Panc1 (cell line): ENCODE measurements around the gene POLR1G. TPM values are rescaled to one million over a fixed set of nuclear protein-coding genes. Genes with fewer than 3 reads are reported as not detected.
"Not testable (repeated sequence)": the region's sequence is repeated elsewhere in the genome, so short reads cannot be mapped to it uniquely, and the experiment has no call there.

ENCODE experiments used
- ATAC-seq: fragments of 200-7000 bp; cut with Tn5 transposase; 2 replicates; pipeline ENCODE4 v1.9.1; 2020; ENCODE audit warnings: mild to moderate bottlenecking, moderate library complexity
- BruUV-seq: library from RNA; stranded (reverse); fragments of 400-500 nt; replicated peaks from 2 replicates; lab custom pipeline; 2021; lab: Mats Ljungman, UMichigan
- CTCF ChIA-PET: fragments of 300-600 bp; sonication (Branson Sonifier 250); formaldehyde crosslinking; loops from one replicate; lab custom pipeline; 2022; ENCODE audit warnings: antibody characterized with exemption; lab: Charles Lee
- POLR2A ChIA-PET: fragments of 300-600 bp; sonication (Branson Sonifier 250); formaldehyde crosslinking; loops from one replicate; lab custom pipeline; 2022; ENCODE audit warnings: antibody characterized with exemption; lab: Charles Lee
- DNase-seq: peaks from one replicate; pipeline ENCODE4 v3.0.0-alpha.2; 2010; ENCODE audit warnings: low read depth, low spot score
- H3K27ac ChIP-seq: 2 replicates; pipeline ENCODE4 v1.5.1; 2011; ENCODE audit warnings: mild to moderate bottlenecking, low read length, inconsistent platforms
- H3K27me3 ChIP-seq: fragments of 200-500 bp; sonication (Bioruptor generic); 2 replicates; pipeline ENCODE4 v1.6.0; 2014; ENCODE audit warnings: low read length, inconsistent platforms; ENCODE audit not compliant: control insufficient read depth, insufficient read depth
- H3K36me3 ChIP-seq: fragments of 200-500 bp; sonication (Bioruptor generic); 2 replicates; pipeline ENCODE4 v1.5.1; 2014; ENCODE audit warnings: inconsistent platforms, mild to moderate bottlenecking, low read length, moderate library complexity; ENCODE audit not compliant: control insufficient read depth, insufficient read depth
- H3K4me1 ChIP-seq: 2 replicates; pipeline ENCODE4 v1.5.1; 2011; ENCODE audit warnings: inconsistent platforms, mild to moderate bottlenecking, low read length, moderate library complexity; ENCODE audit not compliant: control insufficient read depth, insufficient read depth
- H3K4me3 ChIP-seq, 2 experiments: 2 replicates each; pipeline ENCODE4 v1.5.1; 2011 to 2012; ENCODE audit warnings: low read depth in 2 of 2, low read length in 2 of 2, mild to moderate bottlenecking in 2 of 2, inconsistent platforms in 1 of 2, moderate library complexity in 1 of 2
- H3K9me3 ChIP-seq: fragments of 200-500 bp; sonication (Bioruptor generic); 2 replicates; pipeline ENCODE4 v1.5.1; 2014; ENCODE audit warnings: low read depth, mild to moderate bottlenecking, inconsistent platforms, low read length, moderate library complexity; ENCODE audit not compliant: control insufficient read depth, insufficient read depth
- CTCF ChIP-seq: fragments of 450-650 bp; IDR thresholded peaks from 2 replicates; pipeline ENCODE4 v1.5.1; 2017; ENCODE audit warnings: mild to moderate bottlenecking
- REST ChIP-seq, 2 experiments: IDR thresholded peaks; 2 replicates each; pipeline ENCODE4 v1.6.1; 2011 to 2012; ENCODE audit warnings: low read depth in 2 of 2, control low read depth in 1 of 2, low read length in 1 of 2, mild to moderate bottlenecking in 1 of 2, moderate library complexity in 1 of 2; ENCODE audit not compliant: insufficient read depth in 1 of 2
- SIN3A ChIP-seq: IDR thresholded peaks from 2 replicates; pipeline ENCODE4 v1.6.1; 2012; ENCODE audit warnings: low read depth, mild to moderate bottlenecking, low read length, moderate library complexity, borderline replicate concordance; ENCODE audit not compliant: insufficient read depth
- TCF7L2 ChIP-seq: IDR thresholded peaks from 2 replicates; pipeline ENCODE4 v1.6.1; 2011; ENCODE audit warnings: mild to moderate bottlenecking, low read depth, low read length, inconsistent platforms
- in situ Hi-C: cut with HindIII; loops from 2 replicates; pipeline ENCODE4 v1.10.0; 2016; ENCODE audit warnings: low sequenced_read_pairs, low pct_unique_long_range_greater_than_20kb
- intact Hi-C: fragments of 100-400 bp; cut with micrococcal nuclease; formaldehyde crosslinking; loops from one replicate; pipeline ENCODE4 v1.10.0; 2022; ENCODE audit not compliant: unreplicated experiment
- total RNA-seq: library from RNA; stranded (reverse); gene quantifications from one replicate; pipeline ENCODE4 v1.2.1, GENCODE V29; 2021; ENCODE audit not compliant: unreplicated experiment

Gene POLR1G
- total RNA-seq, 1 experiment from 2014 or later: 27.8 TPM

GRCh38 chr19:45431008-45431407, 24.6 kb downstream of the POLR1G start:
- in situ Hi-C loops, intact Hi-C loops, CTCF ChIA-PET: not testable (repeated sequence)

GRCh38 chr19:45432543-45432942, 26.1 kb downstream of the POLR1G start:
- H3K36me3 ChIP-seq, in situ Hi-C loops, H3K4me1 ChIP-seq, BruUV-seq, DNase-seq, ATAC-seq, H3K27ac ChIP-seq, H3K27me3 ChIP-seq, POLR2A ChIA-PET, intact Hi-C loops, CTCF ChIA-PET, H3K4me3 ChIP-seq, H3K9me3 ChIP-seq: not testable (repeated sequence)

More at GRCh38 chr19:45431008-45431407, 24.6 kb downstream of the POLR1G start:
- not testable (repeated sequence) for BruUV-seq, ATAC-seq, H3K27me3 ChIP-seq, H3K9me3 ChIP-seq, DNase-seq, H3K4me3 ChIP-seq, H3K27ac ChIP-seq, H3K4me1 ChIP-seq, H3K36me3 ChIP-seq
- POLR2A ChIA-PET: interaction anchor here (0.5 to 0.7 kb wide), 2 partner anchors 45 to 171 kb away, joined by 3 to 5 read pairs; no protein-coding TSS in a partner anchor

- no peak overlapping the region for H3K4me3 ChIP-seq
- ATAC-seq (no peak), DNase-seq (no peak)
- POLR2A ChIA-PET: no interaction called here
- CTCF ChIA-PET: no interaction called here
- in situ Hi-C loops: no loop called here
- TF ChIP-seq CTCF (no peak), TCF7L2 (no peak), REST (IDR thresholded peaks at IDR 0.05; ENCODE audit: insufficient read depth in 1 of 2, low read depth in 2 of 2, low read length in 1 of 2) (no peak), SIN3A (no peak)
- H3K4me1 ChIP-seq: peaks cover 4% of the 10 kb centered on the region
- no peaks in the 10 kb centered on the region for H3K9me3 ChIP-seq
- intact Hi-C loops: no loop called here
- BruUV-seq: no TSS peak
- no peak overlapping the region for H3K27ac ChIP-seq
- H3K36me3 ChIP-seq: no peaks in the 10 kb centered on the region
- no peaks in the 10 kb centered on the region for H3K27me3 ChIP-seq
Observed at GRCh38 chr19:45437328-45437727, 30.9 kb downstream of the POLR1G start.
